ENCODE measurements around the gene KIAA1328. TPM values are rescaled to one million over a fixed set of nuclear protein-coding genes. Genes with fewer than 3 reads are reported as not detected.

KIAA1328 gene
- total RNA-seq, 1 donor from 2014 or later, result 11.5 TPM

DNA sequence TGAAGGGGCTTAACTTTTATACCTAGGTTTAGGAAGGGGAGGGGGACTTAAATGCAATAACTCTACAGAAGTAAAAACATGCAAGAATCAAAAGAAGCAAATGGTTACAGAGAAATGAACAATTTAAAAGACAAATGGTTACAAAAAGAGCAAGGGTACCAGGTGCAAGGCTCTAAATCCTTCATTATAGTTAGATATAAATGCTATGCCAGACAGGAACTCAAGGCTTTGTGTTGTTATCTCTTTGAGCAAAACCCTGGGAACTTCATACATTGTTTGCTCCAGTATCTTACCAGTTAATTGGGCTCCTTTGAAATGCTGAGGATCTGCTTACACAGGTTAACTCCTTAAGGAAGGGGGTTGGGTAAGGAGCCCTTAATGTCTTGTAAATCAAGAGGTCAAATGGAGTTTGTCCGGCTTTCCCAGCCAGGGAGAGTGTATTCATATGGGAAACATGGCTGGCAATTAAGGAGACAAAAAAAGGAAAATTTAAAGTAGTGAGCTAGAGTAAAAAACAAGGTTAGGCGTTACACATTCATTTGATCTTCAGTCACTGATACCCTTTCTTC, 389.2 kb downstream of the KIAA1328 start:
- TF ChIP-seq EZH2 (IDR thresholded peaks at IDR 0.05) (no peak), EZH2phosphoT487 (IDR thresholded peaks at IDR 0.05) (peak; percentile 95)
- TF ChIP-seq, protein P1, sequence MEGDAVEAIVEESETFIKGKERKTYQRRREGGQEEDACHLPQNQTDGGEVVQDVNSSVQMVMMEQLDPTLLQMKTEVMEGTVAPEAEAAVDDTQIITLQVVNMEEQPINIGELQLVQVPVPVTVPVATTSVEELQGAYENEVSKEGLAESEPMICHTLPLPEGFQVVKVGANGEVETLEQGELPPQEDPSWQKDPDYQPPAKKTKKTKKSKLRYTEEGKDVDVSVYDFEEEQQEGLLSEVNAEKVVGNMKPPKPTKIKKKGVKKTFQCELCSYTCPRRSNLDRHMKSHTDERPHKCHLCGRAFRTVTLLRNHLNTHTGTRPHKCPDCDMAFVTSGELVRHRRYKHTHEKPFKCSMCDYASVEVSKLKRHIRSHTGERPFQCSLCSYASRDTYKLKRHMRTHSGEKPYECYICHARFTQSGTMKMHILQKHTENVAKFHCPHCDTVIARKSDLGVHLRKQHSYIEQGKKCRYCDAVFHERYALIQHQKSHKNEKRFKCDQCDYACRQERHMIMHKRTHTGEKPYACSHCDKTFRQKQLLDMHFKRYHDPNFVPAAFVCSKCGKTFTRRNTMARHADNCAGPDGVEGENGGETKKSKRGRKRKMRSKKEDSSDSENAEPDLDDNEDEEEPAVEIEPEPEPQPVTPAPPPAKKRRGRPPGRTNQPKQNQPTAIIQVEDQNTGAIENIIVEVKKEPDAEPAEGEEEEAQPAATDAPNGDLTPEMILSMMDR (IDR thresholded peaks at IDR 0.05), result no peak
- Histone ChIP-seq H3F3A (ENCODE audit: low read depth) (peaks cover 20% of the 10 kb centered on the region), H3K4me1 (peaks cover 17% of the 10 kb centered on the region), H3K9me3 (ENCODE audit: low read depth) (peaks cover 5% of the 10 kb centered on the region), H3K27ac (no peak overlapping the region), H3K36me3 (no peaks in the 10 kb centered on the region), H3K4me2 (peak overlapping the region; percentile 55), H3K9ac (no peak overlapping the region), H4K20me1 (ENCODE audit: low read depth) (no peaks in the 10 kb centered on the region), H3K4me3 (no peak overlapping the region), H3K79me2 (ENCODE audit: low read depth) (no peaks in the 10 kb centered on the region), H3K27me3 (peaks cover 56% of the 10 kb centered on the region), H2AFZ (replicated peaks) (no peak overlapping the region)
- no peak overlapping the region for H3K27ac Mint-ChIP-seq
- no peaks in the 10 kb centered on the region for H3K4me1 Mint-ChIP-seq
- H3K27me3 Mint-ChIP-seq (ENCODE audit: insufficient read depth, low read depth), result no peaks in the 10 kb centered on the region
- H3K9me3 Mint-ChIP-seq, result peaks cover 13% of the 10 kb centered on the region
- DNase-seq (ENCODE audit: low spot score), result peak; percentile 67
- H3K4me3 Mint-ChIP-seq, result no peak overlapping the region
- no peaks in the 10 kb centered on the region for H3K36me3 Mint-ChIP-seq

DNA sequence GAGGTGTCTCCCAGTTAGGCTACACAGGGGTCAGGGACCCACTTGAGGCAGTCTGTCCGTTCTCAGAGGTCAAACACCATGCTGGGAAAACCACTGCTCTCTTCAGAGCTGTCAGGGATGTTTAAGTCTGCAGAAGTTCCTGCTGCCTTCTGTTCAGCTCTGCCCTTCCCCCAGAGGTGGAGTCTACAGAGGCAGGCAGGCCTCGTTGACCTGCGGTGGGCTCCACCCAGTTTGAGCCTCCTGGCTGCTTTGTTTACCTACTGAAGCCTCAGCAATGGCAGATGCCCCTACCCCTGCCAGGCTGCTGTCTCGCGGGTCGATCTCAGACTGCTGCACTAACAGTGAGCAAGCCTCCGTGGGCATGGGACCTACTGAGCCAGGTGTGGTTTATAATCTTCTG, 390.3 kb downstream of the KIAA1328 start:
- no peak overlapping the region for H3K27ac Mint-ChIP-seq
- no peaks in the 10 kb centered on the region for H3K4me1 Mint-ChIP-seq
- peaks cover 54% of the 10 kb centered on the region for H3K27me3 ChIP-seq
- H3K79me2 ChIP-seq (ENCODE audit: low read depth), result no peaks in the 10 kb centered on the region
- no peaks in the 10 kb centered on the region for H4K20me1 ChIP-seq (ENCODE audit: low read depth)
- no peak overlapping the region for H3K4me3 Mint-ChIP-seq
- peaks cover 10% of the 10 kb centered on the region for H3K9me3 Mint-ChIP-seq
- peaks cover 17% of the 10 kb centered on the region for H3K4me1 ChIP-seq
- no peak overlapping the region for H3K9ac ChIP-seq
- H3F3A ChIP-seq (ENCODE audit: low read depth), result peaks cover 20% of the 10 kb centered on the region
- H3K36me3 ChIP-seq, result no peaks in the 10 kb centered on the region
- H2AFZ ChIP-seq (replicated peaks), result no peak overlapping the region
- no peak for TF ChIP-seq EZH2 (IDR thresholded peaks at IDR 0.05)
- H3K27me3 Mint-ChIP-seq (ENCODE audit: insufficient read depth, low read depth), result no peaks in the 10 kb centered on the region
- no peak for DNase-seq (ENCODE audit: low spot score)
- H3K9me3 ChIP-seq (ENCODE audit: low read depth), result peaks cover 5% of the 10 kb centered on the region
- no peak overlapping the region for H3K27ac ChIP-seq
- H3K4me3 ChIP-seq, result no peak overlapping the region
- H3K36me3 Mint-ChIP-seq, result no peaks in the 10 kb centered on the region
- H3K4me2 ChIP-seq, result peak overlapping the region; percentile 55

DNA sequence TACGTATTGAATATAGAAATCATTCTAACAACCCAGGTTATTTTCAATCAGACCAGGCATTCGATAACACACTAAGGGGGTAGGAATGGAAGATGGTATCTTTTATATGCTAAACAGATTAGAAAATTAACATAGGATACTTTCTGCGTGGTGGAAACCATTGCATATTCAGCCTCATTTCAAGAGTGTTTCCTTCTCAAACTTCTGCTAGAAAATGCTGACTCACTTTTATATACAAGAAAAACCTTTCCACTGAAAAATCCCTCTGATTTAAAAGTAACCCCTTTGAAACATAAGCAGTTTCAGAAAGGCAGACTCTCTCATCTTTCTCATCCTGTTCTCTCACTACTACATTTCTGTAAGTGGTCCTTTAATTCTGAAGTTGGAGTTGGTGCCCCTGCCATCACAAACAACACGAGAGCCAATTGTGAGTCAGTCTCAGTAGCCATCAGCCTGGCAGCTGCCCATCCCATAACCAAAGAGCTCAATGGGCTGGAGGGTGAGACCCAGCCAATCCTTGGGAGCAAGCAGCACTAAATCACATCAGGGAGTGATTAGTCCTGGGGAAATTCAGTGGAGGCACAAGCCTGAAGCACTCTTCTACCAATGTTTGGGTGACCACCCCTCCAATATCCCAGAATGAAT, 393.5 kb downstream of the KIAA1328 start:
- no peak for DNase-seq (ENCODE audit: low spot score)

More for the DNA sequence above, 393.5 kb downstream of the KIAA1328 start:
- Mint-ChIP-seq H3K36me3 (no peaks in the 10 kb centered on the region), H3K4me1 (peaks cover 3% of the 10 kb centered on the region), H3K4me3 (no peak overlapping the region), H3K9me3 (no peaks in the 10 kb centered on the region), H3K27ac (no peak overlapping the region), H3K27me3 (ENCODE audit: insufficient read depth, low read depth) (no peaks in the 10 kb centered on the region)
- peaks cover 19% of the 10 kb centered on the region for H3F3A ChIP-seq (ENCODE audit: low read depth)
- no peak overlapping the region for H3K9ac ChIP-seq
- H4K20me1 ChIP-seq (ENCODE audit: low read depth), result no peaks in the 10 kb centered on the region
- H3K27me3 ChIP-seq, result peaks cover 24% of the 10 kb centered on the region
- peaks cover 16% of the 10 kb centered on the region for H3K4me1 ChIP-seq
- H2AFZ ChIP-seq (replicated peaks), result no peak overlapping the region
- no peak overlapping the region for H3K4me3 ChIP-seq
- H3K36me3 ChIP-seq, result no peaks in the 10 kb centered on the region
- TF ChIP-seq EZH2 (IDR thresholded peaks at IDR 0.05) (no peak), EZH2phosphoT487 (IDR thresholded peaks at IDR 0.05) (no peak)
- TF ChIP-seq, protein P1 (IDR thresholded peaks at IDR 0.05), result no peak
- no peaks in the 10 kb centered on the region for H3K79me2 ChIP-seq (ENCODE audit: low read depth)
- no peak overlapping the region for H3K4me2 ChIP-seq
- peaks cover 5% of the 10 kb centered on the region for H3K9me3 ChIP-seq (ENCODE audit: low read depth)
- H3K27ac ChIP-seq, result no peak overlapping the region

Measured in neural progenitor cell (in vitro differentiated cells).